ENCODE results near the gene GRK6. TPM values are rescaled to one million over a fixed set of nuclear protein-coding genes. Genes with fewer than 3 reads are reported as not detected.

Gene GRK6
- 16.4 and 21.4 TPM in 2 replicates for polyA plus RNA-seq (2011; rRNA removed)
- 23.7 and 27.5 TPM in 2 replicates for polyA minus RNA-seq (2011; rRNA and poly(A)+ RNA removed)

GRCh38 chr5:177426566-177427210 is at the start of gene GRK6:
Gene GRK6 (plus strand): TSS chr5:177426676. CDS start chr5:177426846, 170 bp downstream.
- DNase-seq (ENCODE audit: low read depth, low spot score), result no peak

GRCh38 chr5:177377851-177378776 is 48.4 kb upstream of the GRK6 start:
- H3K27me3 ChIP-seq (ENCODE audit: control insufficient read depth, insufficient read depth, low read length), result peaks cover 7% of the 10 kb centered on the region
- ChIA-PET CTCF (interaction anchor here (0.9 to 5.9 kb wide), 8 partner anchors 7 to 265 kb away, joined by 3 to 57 read pairs (median 7); no protein-coding TSS in a partner anchor), POLR2A (interaction anchor here (0.5 to 1.7 kb wide), 4 partner anchors 7 to 37 kb away, joined by 3 to 6 read pairs (median 4); partner anchors contain the start of gene LMAN2)

More at GRCh38 chr5:177426566-177427210, at the start of gene GRK6:
- Histone ChIP-seq H3K4me3 (ENCODE audit: low read depth, low read length) (peak within 1 kb of the TSS; percentile 76), H3K27me3 (ENCODE audit: control insufficient read depth, insufficient read depth, low read length) (no peaks in the 10 kb centered on the region), H3K9me3 (ENCODE audit: control insufficient read depth, insufficient read depth, low read length) (no peaks in the 10 kb centered on the region), H3K27ac (ENCODE audit: low read depth, low read length) (peak within 1 kb of the TSS; percentile 96)
- CTCF ChIA-PET, result interaction anchor here (0.5 to 4.2 kb wide), 7 partner anchors 12 to 239 kb away, joined by 3 to 26 read pairs (median 4); no protein-coding TSS in a partner anchor
- TF ChIP-seq, protein P1, sequence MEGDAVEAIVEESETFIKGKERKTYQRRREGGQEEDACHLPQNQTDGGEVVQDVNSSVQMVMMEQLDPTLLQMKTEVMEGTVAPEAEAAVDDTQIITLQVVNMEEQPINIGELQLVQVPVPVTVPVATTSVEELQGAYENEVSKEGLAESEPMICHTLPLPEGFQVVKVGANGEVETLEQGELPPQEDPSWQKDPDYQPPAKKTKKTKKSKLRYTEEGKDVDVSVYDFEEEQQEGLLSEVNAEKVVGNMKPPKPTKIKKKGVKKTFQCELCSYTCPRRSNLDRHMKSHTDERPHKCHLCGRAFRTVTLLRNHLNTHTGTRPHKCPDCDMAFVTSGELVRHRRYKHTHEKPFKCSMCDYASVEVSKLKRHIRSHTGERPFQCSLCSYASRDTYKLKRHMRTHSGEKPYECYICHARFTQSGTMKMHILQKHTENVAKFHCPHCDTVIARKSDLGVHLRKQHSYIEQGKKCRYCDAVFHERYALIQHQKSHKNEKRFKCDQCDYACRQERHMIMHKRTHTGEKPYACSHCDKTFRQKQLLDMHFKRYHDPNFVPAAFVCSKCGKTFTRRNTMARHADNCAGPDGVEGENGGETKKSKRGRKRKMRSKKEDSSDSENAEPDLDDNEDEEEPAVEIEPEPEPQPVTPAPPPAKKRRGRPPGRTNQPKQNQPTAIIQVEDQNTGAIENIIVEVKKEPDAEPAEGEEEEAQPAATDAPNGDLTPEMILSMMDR (IDR thresholded peaks at IDR 0.05; ENCODE audit: low read depth, low read length), result no peak
- POLR2A ChIA-PET, result interaction anchor here (0.5 to 2.4 kb wide), 17 partner anchors 8 to 293 kb away, joined by 3 to 26 read pairs (median 4); partner anchors contain the start of genes LMAN2, PDLIM7 and PRR7

GRCh38 chr5:177378884-177379883 is 47.3 kb upstream of the GRK6 start:
- peaks cover 12% of the 10 kb centered on the region for H3K27me3 ChIP-seq (ENCODE audit: control insufficient read depth, insufficient read depth, low read length)
- peak; percentile 82 for DNase-seq (ENCODE audit: low read depth, low spot score)
- no peak overlapping the region for H3K4me3 ChIP-seq (ENCODE audit: low read depth, low read length)
- peak overlapping the region; percentile 81 for H3K27ac ChIP-seq (ENCODE audit: low read depth, low read length)
- CTCF ChIA-PET, result interaction anchor here (0.6 to 5.9 kb wide), 11 partner anchors 8 to 661 kb away, joined by 3 to 57 read pairs (median 5); no protein-coding TSS in a partner anchor
- no peaks in the 10 kb centered on the region for H3K9me3 ChIP-seq (ENCODE audit: control insufficient read depth, insufficient read depth, low read length)
- TF ChIP-seq, protein P1 (IDR thresholded peaks at IDR 0.05; ENCODE audit: low read depth, low read length), result no peak
- POLR2A ChIA-PET, result interaction anchor here (0.7 to 1.7 kb wide), 9 partner anchors 8 to 118 kb away, joined by 3 to 6 read pairs (median 5); partner anchors contain the start of genes LMAN2 and PDLIM7

More at GRCh38 chr5:177377851-177378776, 48.4 kb upstream of the GRK6 start:
- Histone ChIP-seq H3K4me3 (ENCODE audit: low read depth, low read length) (no peak overlapping the region), H3K9me3 (ENCODE audit: control insufficient read depth, insufficient read depth, low read length) (no peaks in the 10 kb centered on the region), H3K27ac (ENCODE audit: low read depth, low read length) (no peak overlapping the region)
- TF ChIP-seq, protein P1 (IDR thresholded peaks at IDR 0.05; ENCODE audit: low read depth, low read length), result no peak
- no peak for DNase-seq (ENCODE audit: low read depth, low spot score)

DNA sequence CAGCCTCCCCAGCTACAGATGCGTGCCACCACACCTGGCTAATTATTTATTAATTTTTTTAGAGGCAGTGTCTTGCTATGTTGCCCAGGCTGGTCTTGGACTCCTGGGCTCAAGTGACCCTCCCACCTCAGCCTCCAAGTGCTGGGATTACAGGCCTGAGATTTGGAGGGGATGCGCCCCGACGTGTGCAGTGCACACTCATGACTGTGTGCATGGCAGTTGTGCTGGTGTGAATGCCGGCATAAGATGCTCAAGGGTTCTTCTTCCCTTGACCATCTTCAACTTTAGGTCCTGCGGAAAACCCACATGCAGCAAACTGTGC is 45.7 kb upstream of the GRK6 start:
- Histone ChIP-seq H3K9me3 (ENCODE audit: control insufficient read depth, insufficient read depth, low read length) (no peaks in the 10 kb centered on the region), H3K4me3 (ENCODE audit: low read depth, low read length) (no peak overlapping the region), H3K27ac (ENCODE audit: low read depth, low read length) (no peak overlapping the region), H3K27me3 (ENCODE audit: control insufficient read depth, insufficient read depth, low read length) (peaks cover 23% of the 10 kb centered on the region)
- TF ChIP-seq, protein P1 (IDR thresholded peaks at IDR 0.05; ENCODE audit: low read depth, low read length), result no peak
- ChIA-PET CTCF (interaction anchor here (1.0 to 5.9 kb wide), 4 partner anchors 10 to 23 kb away, joined by 3 to 57 read pairs (median 8); no protein-coding TSS in a partner anchor), POLR2A (interaction anchor here (1.0 kb wide), 1 partner anchor 29 kb away, joined by 3 read pairs; the partner anchor contains the start of gene LMAN2)
- DNase-seq (ENCODE audit: low read depth, low spot score), result no peak
